ENCODE measurements around the gene DIAPH2.

GRCh38 chrX:97328853-97329390 is 644.3 kb downstream of the DIAPH2 start:
- TF ChIP-seq, protein P1, sequence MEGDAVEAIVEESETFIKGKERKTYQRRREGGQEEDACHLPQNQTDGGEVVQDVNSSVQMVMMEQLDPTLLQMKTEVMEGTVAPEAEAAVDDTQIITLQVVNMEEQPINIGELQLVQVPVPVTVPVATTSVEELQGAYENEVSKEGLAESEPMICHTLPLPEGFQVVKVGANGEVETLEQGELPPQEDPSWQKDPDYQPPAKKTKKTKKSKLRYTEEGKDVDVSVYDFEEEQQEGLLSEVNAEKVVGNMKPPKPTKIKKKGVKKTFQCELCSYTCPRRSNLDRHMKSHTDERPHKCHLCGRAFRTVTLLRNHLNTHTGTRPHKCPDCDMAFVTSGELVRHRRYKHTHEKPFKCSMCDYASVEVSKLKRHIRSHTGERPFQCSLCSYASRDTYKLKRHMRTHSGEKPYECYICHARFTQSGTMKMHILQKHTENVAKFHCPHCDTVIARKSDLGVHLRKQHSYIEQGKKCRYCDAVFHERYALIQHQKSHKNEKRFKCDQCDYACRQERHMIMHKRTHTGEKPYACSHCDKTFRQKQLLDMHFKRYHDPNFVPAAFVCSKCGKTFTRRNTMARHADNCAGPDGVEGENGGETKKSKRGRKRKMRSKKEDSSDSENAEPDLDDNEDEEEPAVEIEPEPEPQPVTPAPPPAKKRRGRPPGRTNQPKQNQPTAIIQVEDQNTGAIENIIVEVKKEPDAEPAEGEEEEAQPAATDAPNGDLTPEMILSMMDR (IDR thresholded peaks at IDR 0.05), result no peak
- no peak for TF ChIP-seq POLR2A (IDR thresholded peaks at IDR 0.05)
